ENCODE data around the gene TRIM73. TPM values are rescaled to one million over a fixed set of nuclear protein-coding genes. Genes with fewer than 3 reads are reported as not detected.
"Not testable (repeated sequence)": the region's sequence is repeated elsewhere in the genome, so short reads cannot be mapped to it uniquely, and the experiment has no call there.

TRIM73 gene
- polyA plus RNA-seq (2013), result 2.1 TPM in 2 replicates

DNA sequence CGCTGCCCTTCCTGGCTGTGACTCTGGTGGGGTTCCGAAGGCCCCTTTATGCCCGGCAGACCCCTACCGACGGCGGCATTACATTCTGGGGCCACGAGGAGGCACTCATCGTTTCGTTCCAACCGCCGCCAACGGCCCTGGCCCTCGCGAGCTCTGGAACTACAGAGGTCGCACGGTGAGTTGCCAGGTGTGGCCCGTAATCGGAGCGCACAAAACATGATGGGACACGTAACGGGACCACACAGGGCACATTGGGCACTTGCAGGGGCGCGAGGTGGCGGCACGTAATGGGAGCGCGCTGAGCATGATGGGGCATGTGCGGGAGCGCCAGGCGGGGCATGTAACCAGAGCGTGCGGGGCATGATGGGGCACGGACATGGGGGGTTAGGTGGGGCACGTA, at the start of gene TRIM73:
TRIM73 (plus strand) TSS at position 301 of the 400 bp plus-strand sequence. CDS start 3,305 bp downstream, outside the sequence.
- H3K23ac ChIP-seq (ENCODE audit: low read length); H3K4me1 ChIP-seq (ENCODE audit: control insufficient read depth in 1 of 2, insufficient read depth in 2 of 2, low read length in 2 of 2); H3K79me1 ChIP-seq (ENCODE audit: low read length); H3K9ac ChIP-seq (ENCODE audit: low read length); H3K14ac ChIP-seq (ENCODE audit: low read length); H4K91ac ChIP-seq (ENCODE audit: low read depth, low read length); H3K4ac ChIP-seq (ENCODE audit: low read depth, low read length); H3K27ac ChIP-seq (ENCODE audit: low read depth, low read length); H3K79me2 ChIP-seq (ENCODE audit: control insufficient read depth, insufficient read depth, low read length, poor library complexity); H3K36me3 ChIP-seq (ENCODE audit: control insufficient read depth in 1 of 2, insufficient read depth in 2 of 2, low read length in 2 of 2); H3K4me3 ChIP-seq (ENCODE audit: low read depth, low read length); H2BK5ac ChIP-seq (ENCODE audit: low read depth, low read length, poor library complexity); H2BK120ac ChIP-seq (ENCODE audit: insufficient read depth, low read length, poor library complexity); H3K9me3 ChIP-seq (ENCODE audit: insufficient read depth, low read depth, low read length); H2AK5ac ChIP-seq (ENCODE audit: low read length); H3K4me2 ChIP-seq (ENCODE audit: low read length); DNase-seq; H4K12ac ChIP-seq (ENCODE audit: low read depth, low read length); H3K27me3 ChIP-seq (ENCODE audit: insufficient read depth, low read length); H3K18ac ChIP-seq (ENCODE audit: low read length); H2BK12ac ChIP-seq (ENCODE audit: low read length); H2AFZ ChIP-seq (ENCODE audit: insufficient read depth, low read length, poor library complexity); H4K8ac ChIP-seq (ENCODE audit: low read depth, low read length): not testable (repeated sequence)
- no CpG with 5 or more reads among the region's 34 CpGs for WGBS (ENCODE audit: extremely low coverage, insufficient coverage, insufficient read length)

DNA sequence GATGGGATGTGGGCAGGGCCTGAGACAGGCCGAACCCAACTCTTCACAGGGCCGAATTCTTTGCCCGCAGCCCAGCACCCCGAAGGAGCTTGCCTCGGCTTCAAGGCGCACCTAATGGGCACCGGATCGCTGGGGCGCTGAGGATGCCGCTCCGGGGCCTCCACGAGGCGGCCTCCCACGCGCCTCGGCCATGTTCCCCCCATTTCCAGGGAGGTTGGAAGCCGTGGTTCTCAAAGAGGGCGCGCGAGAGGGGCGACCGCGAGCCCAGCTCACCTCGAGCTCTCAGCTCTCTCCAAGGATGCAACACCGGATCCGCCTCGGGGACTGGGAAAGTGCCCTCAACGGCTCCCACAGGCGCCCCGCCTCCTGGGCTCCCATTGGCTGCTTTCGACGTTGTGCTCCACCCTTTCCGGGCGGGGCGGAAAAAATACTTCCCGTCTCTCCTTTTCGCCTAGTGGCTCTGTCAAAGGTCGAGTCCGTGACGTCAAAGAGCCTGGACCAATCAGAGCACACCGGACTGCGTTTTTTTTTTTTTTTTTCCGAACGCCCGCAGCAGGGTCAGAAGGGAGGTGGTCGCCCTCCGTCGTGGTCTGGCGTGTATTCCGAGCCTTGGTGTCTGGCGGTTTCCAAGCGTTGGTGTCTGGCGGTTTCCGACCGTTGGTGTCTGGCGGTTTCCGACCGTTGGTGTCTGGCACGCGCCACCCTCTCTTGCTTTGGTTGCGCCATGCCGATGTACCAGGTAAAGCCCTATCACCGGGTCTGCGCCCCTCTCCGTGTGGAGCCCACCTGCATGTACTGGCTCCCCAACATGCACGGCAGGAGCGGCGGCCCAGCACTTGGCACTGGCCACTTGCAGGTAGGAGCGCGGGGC, 36.5 kb upstream of the TRIM73 start:
- H2BK12ac ChIP-seq (ENCODE audit: low read length); H3K9me3 ChIP-seq (ENCODE audit: insufficient read depth, low read depth, low read length); H3K4me2 ChIP-seq (ENCODE audit: low read length); H3K79me2 ChIP-seq (ENCODE audit: control insufficient read depth, insufficient read depth, low read length, poor library complexity); H2AK5ac ChIP-seq (ENCODE audit: low read length); H3K79me1 ChIP-seq (ENCODE audit: low read length); H3K27me3 ChIP-seq (ENCODE audit: insufficient read depth, low read length); H3K23ac ChIP-seq (ENCODE audit: low read length); H2BK120ac ChIP-seq (ENCODE audit: insufficient read depth, low read length, poor library complexity); H2BK5ac ChIP-seq (ENCODE audit: low read depth, low read length, poor library complexity); H2AFZ ChIP-seq (ENCODE audit: insufficient read depth, low read length, poor library complexity); H3K36me3 ChIP-seq (ENCODE audit: control insufficient read depth in 1 of 2, insufficient read depth in 2 of 2, low read length in 2 of 2); H4K91ac ChIP-seq (ENCODE audit: low read depth, low read length); H4K12ac ChIP-seq (ENCODE audit: low read depth, low read length); H4K8ac ChIP-seq (ENCODE audit: low read depth, low read length); H3K18ac ChIP-seq (ENCODE audit: low read length); H3K4ac ChIP-seq (ENCODE audit: low read depth, low read length); H3K4me1 ChIP-seq (ENCODE audit: control insufficient read depth in 1 of 2, insufficient read depth in 2 of 2, low read length in 2 of 2); H3K9ac ChIP-seq (ENCODE audit: low read length); H3K14ac ChIP-seq (ENCODE audit: low read length): not testable (repeated sequence)
- peak; percentile 0 to 32 for DNase-seq
- WGBS (ENCODE audit: extremely low coverage, insufficient coverage, insufficient read length), result no CpG with 5 or more reads among the region's 70 CpGs
- peak overlapping the region; percentile 71 for H3K4me3 ChIP-seq (ENCODE audit: low read depth, low read length)
- H3K27ac ChIP-seq (ENCODE audit: low read depth, low read length), result peak overlapping the region; percentile 41

GRCh38 chr7:75359542-75359848, 35.9 kb upstream of the TRIM73 start:
- H4K12ac ChIP-seq (ENCODE audit: low read depth, low read length); H4K91ac ChIP-seq (ENCODE audit: low read depth, low read length); H3K36me3 ChIP-seq (ENCODE audit: control insufficient read depth in 1 of 2, insufficient read depth in 2 of 2, low read length in 2 of 2); H3K4ac ChIP-seq (ENCODE audit: low read depth, low read length); H2BK5ac ChIP-seq (ENCODE audit: low read depth, low read length, poor library complexity); H3K4me2 ChIP-seq (ENCODE audit: low read length); H3K4me3 ChIP-seq (ENCODE audit: low read depth, low read length); H2AFZ ChIP-seq (ENCODE audit: insufficient read depth, low read length, poor library complexity); H3K27ac ChIP-seq (ENCODE audit: low read depth, low read length); H2AK5ac ChIP-seq (ENCODE audit: low read length); H3K27me3 ChIP-seq (ENCODE audit: insufficient read depth, low read length); DNase-seq; H3K23ac ChIP-seq (ENCODE audit: low read length); H4K8ac ChIP-seq (ENCODE audit: low read depth, low read length); H3K79me1 ChIP-seq (ENCODE audit: low read length); H3K14ac ChIP-seq (ENCODE audit: low read length); H3K4me1 ChIP-seq (ENCODE audit: control insufficient read depth in 1 of 2, insufficient read depth in 2 of 2, low read length in 2 of 2); H2BK120ac ChIP-seq (ENCODE audit: insufficient read depth, low read length, poor library complexity); H2BK12ac ChIP-seq (ENCODE audit: low read length); H3K9ac ChIP-seq (ENCODE audit: low read length); H3K9me3 ChIP-seq (ENCODE audit: insufficient read depth, low read depth, low read length); H3K18ac ChIP-seq (ENCODE audit: low read length); H3K79me2 ChIP-seq (ENCODE audit: control insufficient read depth, insufficient read depth, low read length, poor library complexity): not testable (repeated sequence)
- WGBS (ENCODE audit: extremely low coverage, insufficient coverage, insufficient read length), result no CpG with 5 or more reads among the region's 29 CpGs

DNA sequence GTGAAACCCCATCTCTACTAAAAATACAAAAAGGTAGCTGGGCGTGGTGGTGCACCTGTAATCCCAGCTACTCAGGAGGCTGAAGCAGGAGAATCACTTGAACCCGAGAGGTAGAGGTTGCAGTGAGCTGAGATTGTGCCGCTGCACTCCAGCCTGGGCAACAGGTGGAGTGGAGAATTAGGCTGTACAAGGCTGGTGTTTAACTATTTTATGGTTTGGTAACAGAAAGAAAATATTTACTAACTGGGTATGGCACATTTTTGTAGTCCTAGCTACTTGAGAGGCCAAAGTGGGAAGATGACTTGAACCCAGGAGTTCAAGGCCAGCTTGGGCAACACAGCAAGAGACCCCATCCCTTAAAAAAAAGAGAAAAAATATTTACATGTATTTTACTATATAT, 31.4 kb upstream of the TRIM73 start:
- not testable (repeated sequence) for H3K9ac ChIP-seq (ENCODE audit: low read length); H3K79me1 ChIP-seq (ENCODE audit: low read length); H3K18ac ChIP-seq (ENCODE audit: low read length); H3K27ac ChIP-seq (ENCODE audit: low read depth, low read length); H3K79me2 ChIP-seq (ENCODE audit: control insufficient read depth, insufficient read depth, low read length, poor library complexity); H2BK120ac ChIP-seq (ENCODE audit: insufficient read depth, low read length, poor library complexity); H3K14ac ChIP-seq (ENCODE audit: low read length); H3K27me3 ChIP-seq (ENCODE audit: insufficient read depth, low read length); H3K9me3 ChIP-seq (ENCODE audit: insufficient read depth, low read depth, low read length); DNase-seq; H3K4me1 ChIP-seq (ENCODE audit: control insufficient read depth in 1 of 2, insufficient read depth in 2 of 2, low read length in 2 of 2); H2BK5ac ChIP-seq (ENCODE audit: low read depth, low read length, poor library complexity); H4K12ac ChIP-seq (ENCODE audit: low read depth, low read length); H3K4me3 ChIP-seq (ENCODE audit: low read depth, low read length); H2BK12ac ChIP-seq (ENCODE audit: low read length); H3K36me3 ChIP-seq (ENCODE audit: control insufficient read depth in 1 of 2, insufficient read depth in 2 of 2, low read length in 2 of 2); H4K91ac ChIP-seq (ENCODE audit: low read depth, low read length); H3K4me2 ChIP-seq (ENCODE audit: low read length); H2AK5ac ChIP-seq (ENCODE audit: low read length); H3K23ac ChIP-seq (ENCODE audit: low read length); H3K4ac ChIP-seq (ENCODE audit: low read depth, low read length); H4K8ac ChIP-seq (ENCODE audit: low read depth, low read length); H2AFZ ChIP-seq (ENCODE audit: insufficient read depth, low read length, poor library complexity)
- no CpG with 5 or more reads among the region's 3 CpGs for WGBS (ENCODE audit: extremely low coverage, insufficient coverage, insufficient read length)

All from trophoblast cell (in vitro differentiated cells and primary cell).